ENCODE data around the gene SCN2B. TPM values are rescaled to one million over a fixed set of nuclear protein-coding genes. Genes with fewer than 3 reads are reported as not detected.
A peak's percentile ranks its signal among the peaks of the same experiment; 100 is the strongest.

Gene SCN2B
- total RNA-seq, 3 donors from 2014 or later = not detected

DNA sequence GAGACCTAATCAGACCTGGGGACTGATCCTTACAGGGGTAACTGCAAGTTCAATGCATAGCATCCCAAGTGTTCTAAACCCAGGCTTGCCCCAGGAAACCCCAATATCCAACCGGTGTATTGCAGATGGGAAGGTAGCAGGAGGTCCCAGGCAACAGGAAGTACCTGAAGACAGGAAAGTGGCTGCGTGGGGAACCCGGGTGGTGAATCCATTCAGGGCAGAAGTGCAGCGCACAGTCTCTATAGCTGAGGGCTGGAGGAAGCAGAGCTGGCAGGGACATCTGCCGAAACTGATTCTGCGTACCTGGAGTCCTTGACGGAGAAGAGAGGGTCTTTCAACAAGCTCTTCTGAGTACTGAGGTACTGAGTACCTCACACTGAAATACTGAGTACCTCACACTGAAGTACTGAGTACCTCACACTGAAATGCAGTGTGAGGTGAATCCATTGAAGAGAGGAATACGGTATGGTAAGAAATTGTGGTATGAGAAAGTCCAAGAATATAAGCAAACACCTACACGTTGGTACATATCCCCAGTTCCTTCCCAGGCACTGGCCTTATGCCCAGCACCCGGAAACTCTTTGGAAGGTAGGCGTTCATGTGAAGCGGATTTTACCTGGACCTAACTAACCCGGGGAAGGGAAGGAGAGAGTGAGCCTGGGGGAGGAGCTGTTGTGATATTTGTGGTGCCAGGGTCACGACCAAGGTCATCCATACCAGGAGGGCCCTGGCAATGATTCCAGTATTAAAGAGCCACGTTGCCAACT, 43.9 kb downstream of the SCN2B start:
- no peaks in the 10 kb centered on the region for H3K4me1 Mint-ChIP-seq (ENCODE audit: low read depth)
- no peak for DNase-seq
- no peak overlapping the region for H3K4me3 Mint-ChIP-seq
- H3K9me3 Mint-ChIP-seq = no peaks in the 10 kb centered on the region
- H3K36me3 Mint-ChIP-seq (ENCODE audit: insufficient read depth) = no peaks in the 10 kb centered on the region
- peaks cover 20% of the 10 kb centered on the region for H3K27me3 Mint-ChIP-seq (ENCODE audit: low read depth)
- ATAC-seq = no peak

- peaks cover 17% of the 10 kb centered on the region for H3K27me3 Mint-ChIP-seq (ENCODE audit: low read depth)
- no peak for ATAC-seq
- no peaks in the 10 kb centered on the region for H3K4me1 Mint-ChIP-seq (ENCODE audit: low read depth)
- H3K4me3 Mint-ChIP-seq = no peak overlapping the region
- no peaks in the 10 kb centered on the region for H3K36me3 Mint-ChIP-seq (ENCODE audit: insufficient read depth)
- DNase-seq = no peak
- H3K9me3 Mint-ChIP-seq = no peaks in the 10 kb centered on the region
Measured at GRCh38 chr11:118129471-118130172, 46.8 kb downstream of the SCN2B start.

DNA sequence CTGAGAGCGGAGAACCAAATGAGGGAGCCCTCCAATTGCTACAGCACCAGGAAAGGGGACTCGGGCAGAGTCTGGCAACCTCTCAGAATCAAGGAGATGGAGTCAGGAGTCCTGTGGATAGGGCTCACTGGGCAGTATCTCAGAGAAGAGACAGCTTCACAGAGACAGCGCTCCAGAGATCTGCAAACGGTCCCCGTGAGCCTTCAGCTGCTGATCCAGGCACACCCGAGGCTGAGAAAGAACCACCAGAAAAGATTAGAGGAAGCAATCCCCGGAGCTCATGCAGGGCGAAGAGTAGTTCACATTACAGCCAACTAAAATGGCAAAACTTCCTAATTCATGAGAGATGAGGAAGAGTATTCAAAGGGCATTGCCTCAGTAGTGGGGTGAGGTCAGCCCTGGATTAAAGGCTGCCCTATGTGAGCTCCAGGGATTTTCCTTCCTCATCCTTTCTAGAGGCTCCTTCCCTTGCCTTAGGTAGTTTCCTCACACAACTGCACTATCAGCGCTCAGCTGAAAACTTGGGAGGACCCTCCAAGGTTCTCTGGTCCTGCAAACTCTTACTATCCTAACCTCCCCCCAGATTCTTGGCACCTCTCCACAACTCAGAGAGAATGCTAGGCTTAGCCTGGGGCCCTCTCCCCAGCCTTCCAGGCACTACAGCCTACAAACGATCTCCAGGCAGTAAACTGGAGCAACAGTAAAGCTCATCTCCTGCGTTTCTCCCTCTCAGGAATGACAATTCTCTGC, 47.5 kb downstream of the SCN2B start:
- Mint-ChIP-seq H3K9me3 (no peaks in the 10 kb centered on the region), H3K36me3 (ENCODE audit: insufficient read depth) (no peaks in the 10 kb centered on the region), H3K4me3 (no peak overlapping the region), H3K27me3 (ENCODE audit: low read depth) (peaks cover 11% of the 10 kb centered on the region), H3K4me1 (ENCODE audit: low read depth) (no peaks in the 10 kb centered on the region)
- ATAC-seq (no peak), DNase-seq (no peak)

GRCh38 chr11:118128310-118128709, 48.1 kb downstream of the SCN2B start:
- Mint-ChIP-seq H3K27me3 (ENCODE audit: low read depth) (peaks cover 8% of the 10 kb centered on the region), H3K9me3 (no peaks in the 10 kb centered on the region), H3K36me3 (ENCODE audit: insufficient read depth) (no peaks in the 10 kb centered on the region), H3K4me3 (no peak overlapping the region), H3K4me1 (ENCODE audit: low read depth) (no peaks in the 10 kb centered on the region)
- DNase-seq (no peak), ATAC-seq (no peak)

DNA sequence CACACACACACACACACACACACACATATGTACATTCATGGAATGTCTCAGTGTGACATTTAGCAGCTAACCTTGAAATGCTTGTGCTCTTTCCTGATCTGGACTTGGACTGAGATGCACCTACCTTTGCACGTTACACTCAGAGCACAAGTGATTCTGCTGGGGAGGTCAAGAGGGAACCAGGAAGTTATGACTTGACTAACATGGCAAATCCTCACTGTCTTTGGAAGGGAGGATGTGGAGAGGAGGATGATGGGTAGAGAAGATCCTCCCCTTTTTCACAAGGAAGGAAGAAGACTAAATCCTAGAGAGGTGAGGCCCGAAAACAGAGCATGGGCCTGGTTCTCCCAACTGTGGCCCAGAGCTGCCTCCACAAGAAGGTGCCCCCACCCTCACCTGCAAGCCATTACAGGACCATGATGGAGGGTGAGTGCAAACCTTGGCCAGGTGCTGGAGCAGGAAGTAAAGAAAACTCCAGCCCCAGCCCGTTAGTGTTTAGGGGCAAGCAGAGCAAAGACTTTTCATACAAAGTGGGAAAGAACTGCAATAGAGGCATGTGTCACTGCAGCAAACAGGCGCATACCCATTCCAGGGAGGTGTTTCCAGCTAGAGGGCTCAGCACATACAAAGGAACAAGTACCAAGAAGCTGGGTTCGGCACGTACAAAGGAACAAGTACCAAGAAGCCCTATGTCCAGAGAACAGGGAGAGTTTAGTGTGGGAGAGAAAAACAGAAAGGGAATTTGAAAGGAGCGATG, 50.2 kb downstream of the SCN2B start:
- Mint-ChIP-seq H3K36me3 (ENCODE audit: insufficient read depth) (no peaks in the 10 kb centered on the region), H3K4me3 (no peak overlapping the region), H3K9me3 (no peaks in the 10 kb centered on the region), H3K4me1 (ENCODE audit: low read depth) (no peaks in the 10 kb centered on the region), H3K27me3 (ENCODE audit: low read depth) (peaks cover 8% of the 10 kb centered on the region)
- ATAC-seq = peak; percentile 18 to 25
- DNase-seq = no peak

- DNase-seq = no peak
- Mint-ChIP-seq H3K36me3 (ENCODE audit: insufficient read depth) (no peaks in the 10 kb centered on the region), H3K27me3 (ENCODE audit: low read depth) (peaks cover 8% of the 10 kb centered on the region), H3K9me3 (no peaks in the 10 kb centered on the region), H3K4me3 (no peak overlapping the region), H3K4me1 (ENCODE audit: low read depth) (no peaks in the 10 kb centered on the region)
- no peak for ATAC-seq
Measured at GRCh38 chr11:118124929-118125535, 51.4 kb downstream of the SCN2B start.

DNA sequence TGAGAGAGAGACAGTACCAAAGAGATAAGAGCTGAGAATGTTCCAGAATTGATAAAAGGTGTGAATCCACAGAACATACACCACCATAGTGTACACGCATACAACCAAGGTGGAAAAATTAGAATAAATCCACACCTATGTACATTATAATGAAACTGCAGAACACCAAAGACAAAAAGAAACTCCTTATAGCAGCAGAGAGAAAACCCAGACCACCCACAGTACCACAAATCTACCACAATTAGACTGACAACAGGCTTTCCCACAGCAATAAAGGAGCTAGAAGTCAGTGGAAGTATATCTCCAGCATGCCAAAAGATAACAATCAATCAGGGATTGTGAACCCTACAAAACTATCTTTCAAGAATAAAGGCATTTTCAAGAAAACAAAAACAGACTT, 55.6 kb downstream of the SCN2B start:
- Mint-ChIP-seq H3K4me1 (ENCODE audit: low read depth) (no peaks in the 10 kb centered on the region), H3K9me3 (no peaks in the 10 kb centered on the region), H3K27me3 (ENCODE audit: low read depth) (peaks cover 4% of the 10 kb centered on the region), H3K4me3 (no peak overlapping the region), H3K36me3 (ENCODE audit: insufficient read depth) (no peaks in the 10 kb centered on the region)
- DNase-seq (no peak), ATAC-seq (no peak)

DNA sequence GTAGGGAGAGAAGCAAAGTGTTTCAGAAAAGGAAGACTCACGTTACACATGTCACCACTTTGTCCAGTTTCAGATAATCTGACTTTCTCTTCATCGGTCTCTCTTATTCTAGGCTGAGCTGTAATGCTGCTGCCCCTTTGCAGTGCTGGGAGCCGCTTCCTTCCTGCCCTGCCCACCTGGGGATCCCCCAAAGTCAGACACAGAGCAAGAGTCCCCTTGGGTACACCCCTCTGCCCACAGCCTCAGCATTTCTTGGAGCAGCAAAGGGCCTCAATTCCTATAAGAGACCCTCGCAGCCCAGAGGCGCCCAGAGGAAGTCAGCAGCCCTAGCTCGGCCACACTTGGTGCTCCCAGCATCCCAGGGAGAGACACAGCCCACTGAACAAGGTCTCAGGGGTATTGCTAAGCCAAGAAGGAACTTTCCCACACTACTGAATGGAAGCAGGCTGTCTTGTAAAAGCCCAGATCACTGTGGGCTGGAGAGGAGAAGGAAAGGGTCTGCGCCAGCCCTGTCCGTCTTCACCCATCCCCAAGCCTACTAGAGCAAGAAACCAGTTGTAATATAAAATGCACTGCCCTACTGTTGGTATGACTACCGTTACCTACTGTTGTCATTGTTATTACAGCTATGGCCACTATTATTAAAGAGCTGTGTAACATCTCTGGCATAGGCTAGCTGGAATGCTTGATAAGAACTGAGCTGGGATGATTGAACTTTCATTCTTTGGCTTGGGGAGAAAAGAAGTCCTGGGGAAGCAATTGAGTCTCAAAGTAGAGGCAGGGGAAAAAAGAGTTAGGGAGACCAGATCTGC, 58.4 kb downstream of the SCN2B start:
- Mint-ChIP-seq H3K4me1 (ENCODE audit: low read depth) (peaks cover 5% of the 10 kb centered on the region), H3K4me3 (no peak overlapping the region), H3K9me3 (no peaks in the 10 kb centered on the region), H3K36me3 (ENCODE audit: insufficient read depth) (no peaks in the 10 kb centered on the region), H3K27me3 (ENCODE audit: low read depth) (peaks cover 11% of the 10 kb centered on the region)
- DNase-seq = no peak
- peak; percentile 46 to 69 for ATAC-seq

DNA sequence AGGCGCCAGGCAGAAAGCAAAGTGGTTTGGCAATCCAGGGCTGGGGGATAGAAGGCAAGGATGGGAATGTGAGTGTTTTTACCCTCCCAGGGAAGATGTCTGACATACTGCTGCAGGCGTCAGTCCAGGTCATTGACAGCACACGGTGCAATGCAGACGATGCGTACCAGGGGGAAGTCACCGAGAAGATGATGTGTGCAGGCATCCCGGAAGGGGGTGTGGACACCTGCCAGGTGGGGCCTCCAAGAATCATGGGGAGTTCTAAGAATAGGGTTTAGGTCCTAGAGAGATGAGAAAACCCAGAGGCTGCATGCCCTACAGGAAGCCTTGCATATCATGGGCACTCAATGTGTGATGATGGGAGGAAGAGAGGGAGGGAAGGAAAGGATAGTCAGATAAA, 61.4 kb downstream of the SCN2B start:
- Mint-ChIP-seq H3K4me1 (ENCODE audit: low read depth) (peaks cover 5% of the 10 kb centered on the region), H3K36me3 (ENCODE audit: insufficient read depth) (no peaks in the 10 kb centered on the region), H3K27me3 (ENCODE audit: low read depth) (peaks cover 14% of the 10 kb centered on the region), H3K4me3 (no peak overlapping the region), H3K9me3 (no peaks in the 10 kb centered on the region)
- DNase-seq (no peak), ATAC-seq (no peak)

DNA sequence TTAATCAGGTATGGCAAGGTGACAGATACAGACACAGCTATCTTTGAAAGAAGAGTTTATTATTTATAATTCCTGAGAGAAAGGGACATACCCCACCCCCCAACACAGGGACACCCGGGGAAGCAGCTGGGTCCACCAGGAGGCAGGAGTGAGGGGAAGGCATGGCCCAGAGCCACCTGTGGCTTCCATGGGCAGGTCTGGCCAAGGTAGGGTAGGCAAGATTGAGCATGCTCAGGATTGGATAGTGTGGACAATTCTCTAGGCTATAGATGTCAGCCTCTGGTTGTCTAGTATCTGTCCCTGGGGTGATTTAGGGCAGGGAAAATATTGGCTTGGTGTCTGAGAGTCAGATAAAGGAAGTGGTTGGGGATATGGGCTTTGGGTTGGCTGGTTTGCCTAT, 62.2 kb downstream of the SCN2B start:
- no peak for DNase-seq
- H3K9me3 Mint-ChIP-seq = no peaks in the 10 kb centered on the region
- peaks cover 5% of the 10 kb centered on the region for H3K4me1 Mint-ChIP-seq (ENCODE audit: low read depth)
- H3K4me3 Mint-ChIP-seq = no peak overlapping the region
- ATAC-seq = no peak
- H3K36me3 Mint-ChIP-seq (ENCODE audit: insufficient read depth) = no peaks in the 10 kb centered on the region
- peaks cover 14% of the 10 kb centered on the region for H3K27me3 Mint-ChIP-seq (ENCODE audit: low read depth)

DNA sequence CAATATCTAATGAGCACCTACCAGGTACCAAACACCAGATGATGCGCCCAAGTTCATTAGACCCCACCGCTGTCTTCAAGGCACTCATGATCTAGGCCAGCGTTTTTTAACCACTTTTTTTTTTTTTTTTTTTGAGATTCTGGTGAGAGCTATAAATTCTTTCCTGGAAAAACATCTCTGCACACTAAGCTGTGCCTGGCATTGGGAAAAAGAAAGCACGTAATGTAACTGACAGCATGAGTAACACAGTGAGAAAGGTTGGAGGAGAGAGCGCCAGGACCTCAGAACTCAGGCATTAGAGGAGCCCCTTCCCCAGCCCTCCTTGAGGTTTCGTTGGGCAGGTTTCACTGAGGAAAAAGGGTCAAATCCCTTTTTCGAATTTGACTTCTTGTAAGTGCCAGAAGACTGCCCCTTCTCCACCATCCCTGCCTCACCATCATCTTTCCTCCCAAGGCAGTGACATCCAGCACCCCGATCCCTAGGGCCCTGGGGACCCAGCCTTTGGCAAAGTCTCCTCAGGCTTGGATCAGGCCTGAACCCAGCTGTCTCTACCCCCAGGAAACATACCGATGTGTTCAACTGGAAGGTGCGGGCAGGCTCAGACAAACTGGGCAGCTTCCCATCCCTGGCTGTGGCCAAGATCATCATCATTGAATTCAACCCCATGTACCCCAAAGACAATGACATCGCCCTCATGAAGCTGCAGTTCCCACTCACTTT, 63.6 kb downstream of the SCN2B start:
- Mint-ChIP-seq H3K27me3 (ENCODE audit: low read depth) (peaks cover 14% of the 10 kb centered on the region), H3K9me3 (no peaks in the 10 kb centered on the region), H3K4me3 (no peak overlapping the region), H3K4me1 (ENCODE audit: low read depth) (peaks cover 5% of the 10 kb centered on the region), H3K36me3 (ENCODE audit: insufficient read depth) (no peaks in the 10 kb centered on the region)
- ATAC-seq = no peak
- DNase-seq = no peak
